Stimulated activated CD8-positive, alpha-beta memory T cell treated with anti-CD3 and anti-CD28 coated beads, Interleukin-15, amount 100 ng/mL, for 24 hours (primary cell): ENCODE data around the gene CERS6.

Experiments used
- DNase-seq: peaks from one replicate; pipeline ENCODE4 v3.0.0-alpha.2; 2020; ENCODE audit warnings: low read depth

The CERS6 gene

DNA sequence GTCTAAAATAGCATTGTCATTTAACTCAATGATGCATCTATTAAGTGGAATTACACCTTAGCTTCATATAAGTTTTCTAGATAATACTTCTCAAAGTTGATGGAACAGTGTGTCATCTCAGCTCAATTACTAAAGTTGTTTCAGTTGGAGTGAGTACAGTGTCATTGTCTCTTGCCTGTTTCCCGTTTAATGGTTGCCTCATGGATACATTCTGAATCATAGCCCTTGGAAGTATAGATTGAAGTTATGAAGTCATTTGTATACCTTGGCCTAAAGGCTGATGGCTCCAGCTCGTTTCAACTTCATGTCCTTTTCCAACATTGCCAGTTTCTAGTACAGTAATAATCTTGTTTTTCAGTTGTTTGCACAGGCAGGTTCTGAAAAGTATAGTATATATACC lies 215.9 kb downstream of the CERS6 start:
- no peak for DNase-seq

DNA sequence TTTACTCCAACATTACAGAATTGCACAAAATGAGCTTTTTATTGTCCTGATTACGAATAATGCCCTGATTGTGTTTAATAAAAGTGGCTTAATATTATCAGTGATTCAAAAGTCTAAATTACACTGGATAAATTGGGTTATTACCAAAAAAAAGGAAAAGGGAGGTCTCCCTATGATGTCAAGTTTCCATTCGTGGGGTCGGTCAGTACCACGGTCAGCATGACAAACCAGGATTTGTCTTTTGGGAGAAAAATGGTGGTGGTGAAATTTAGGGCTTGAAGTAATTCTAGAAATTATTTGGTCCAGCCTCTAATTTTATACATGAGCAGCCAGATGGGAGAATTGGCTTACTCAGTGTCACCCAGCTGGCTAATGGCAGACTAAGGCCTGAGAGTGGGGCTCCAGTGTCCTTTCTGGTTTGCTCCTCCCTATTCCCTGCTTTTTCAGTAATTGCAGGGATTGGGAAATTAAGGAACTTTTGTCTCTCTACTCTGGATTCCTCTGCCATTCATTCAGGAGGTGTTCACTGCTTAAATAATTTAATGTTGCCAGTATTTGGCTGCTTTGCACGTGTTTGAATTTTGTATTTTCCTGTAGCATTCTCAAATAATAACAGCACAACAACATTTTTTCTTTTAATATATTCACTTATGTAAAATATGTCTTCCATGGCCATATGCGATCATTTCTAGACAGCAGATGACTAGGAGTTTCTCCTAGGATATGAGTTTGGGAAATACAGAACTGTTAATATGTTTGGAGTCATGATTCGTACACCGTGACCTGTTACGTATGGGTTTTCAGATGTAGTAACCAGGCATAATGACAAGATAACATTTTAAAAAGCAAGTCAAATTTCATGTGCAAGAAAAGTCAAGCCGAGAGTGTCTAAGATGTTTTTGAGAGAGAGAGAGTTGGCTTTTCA lies 217.5 kb downstream of the CERS6 start:
- no peak for DNase-seq

GRCh38 chr2:168678153-168678853 lies 222.2 kb downstream of the CERS6 start:
- no peak for DNase-seq

GRCh38 chr2:168679081-168679480 lies 223.0 kb downstream of the CERS6 start:
- DNase-seq = no peak

GRCh38 chr2:168679741-168680310 lies 223.8 kb downstream of the CERS6 start:
- DNase-seq = no peak

GRCh38 chr2:168683996-168684395 lies 227.9 kb downstream of the CERS6 start:
- no peak for DNase-seq

DNA sequence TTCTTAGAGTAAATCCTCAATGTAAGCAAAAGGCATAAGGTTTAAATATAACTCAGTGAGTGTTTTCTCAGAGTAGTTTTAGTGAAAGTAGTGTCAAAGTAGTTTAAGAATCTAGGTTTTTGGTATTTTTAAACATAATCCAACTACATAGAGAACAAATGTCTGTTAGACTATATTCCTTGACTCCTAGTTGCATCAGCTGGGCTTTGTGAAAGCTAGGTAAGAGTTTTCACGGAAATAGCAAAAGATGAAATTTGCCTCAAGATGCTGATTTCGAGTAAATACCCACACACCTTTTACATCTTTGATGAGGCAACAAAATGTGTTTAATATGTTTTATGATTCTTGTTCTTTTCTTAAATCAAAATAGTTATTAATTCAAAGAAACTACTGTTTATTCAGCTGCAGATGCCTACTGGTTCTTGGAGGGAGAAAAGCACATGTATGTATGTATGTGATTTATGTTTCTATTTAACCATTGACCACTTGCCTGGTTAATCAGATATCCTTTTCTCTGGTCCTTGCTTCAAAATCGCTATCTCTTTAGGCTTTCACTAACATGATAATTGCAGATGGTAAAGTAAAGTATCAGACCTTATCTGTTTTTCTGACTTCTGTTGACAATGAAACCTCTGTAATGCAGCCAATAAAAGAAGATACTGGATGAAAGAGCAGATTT lies 229.0 kb downstream of the CERS6 start:
- DNase-seq = no peak

DNA sequence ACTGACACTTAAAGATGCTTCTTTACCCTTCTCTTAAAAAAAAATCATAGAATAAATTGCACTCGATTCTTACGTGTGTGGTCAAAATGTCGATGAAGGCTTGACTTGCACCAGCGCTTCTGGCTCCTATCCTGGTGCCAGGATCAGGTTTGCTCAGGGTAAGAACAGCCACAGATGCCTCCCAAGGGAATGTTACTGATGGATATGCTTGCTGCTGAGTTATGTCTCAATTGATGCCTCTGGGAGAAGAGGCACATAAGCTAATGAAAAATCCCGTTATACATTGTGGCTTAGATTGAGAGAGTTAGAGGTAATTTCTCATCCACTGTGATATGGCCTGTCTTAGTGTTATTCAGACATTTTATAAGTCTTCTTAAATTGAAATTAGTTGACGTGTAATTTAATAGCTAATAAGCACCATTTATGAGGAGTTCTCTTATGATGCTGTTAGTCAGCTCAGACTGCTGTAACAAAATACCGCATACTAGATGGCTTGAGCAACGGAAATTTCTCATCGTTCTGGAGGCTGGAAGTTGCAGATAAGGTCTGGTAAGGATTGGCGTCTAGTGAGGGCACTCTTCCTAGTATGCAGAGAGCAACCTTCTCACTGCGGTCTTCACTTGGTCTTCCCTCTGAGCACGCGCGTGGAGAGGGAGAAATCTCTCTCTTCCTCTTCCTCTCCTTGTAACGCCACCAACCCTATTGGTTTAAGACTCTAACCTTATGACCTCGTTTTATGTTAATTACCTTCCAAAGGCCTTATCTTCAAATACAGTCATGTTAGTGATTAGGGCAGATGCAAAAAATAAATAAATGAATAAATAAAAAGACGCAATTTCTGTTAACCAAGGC lies 229.8 kb downstream of the CERS6 start:
- no peak for DNase-seq

GRCh38 chr2:168686452-168687191 lies 230.6 kb downstream of the CERS6 start:
- DNase-seq = no peak

GRCh38 chr2:168687314-168687713 lies 231.2 kb downstream of the CERS6 start:
- DNase-seq = no peak

- no peak for DNase-seq
Observed at GRCh38 chr2:168690381-168690885, 234.4 kb downstream of the CERS6 start.

DNA sequence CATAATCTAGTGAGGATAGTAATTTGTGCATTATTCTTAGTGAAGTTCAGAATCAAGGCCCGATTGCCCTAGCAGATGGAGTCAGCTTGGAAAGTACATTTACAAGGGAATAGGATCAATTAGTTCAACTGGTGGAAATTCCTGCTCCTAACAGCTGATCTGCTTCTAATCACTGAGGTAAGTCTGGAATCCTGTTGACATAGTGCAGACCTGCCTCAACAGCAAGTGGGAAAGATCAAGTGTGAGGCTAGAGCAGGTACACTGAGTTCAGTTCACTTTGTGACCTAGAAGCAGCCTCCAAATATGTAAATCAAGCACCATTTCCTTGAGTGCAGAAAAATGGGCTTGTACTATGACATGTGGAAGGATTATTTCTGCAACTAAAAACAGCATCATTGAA lies 235.1 kb downstream of the CERS6 start:
- DNase-seq = no peak

DNA sequence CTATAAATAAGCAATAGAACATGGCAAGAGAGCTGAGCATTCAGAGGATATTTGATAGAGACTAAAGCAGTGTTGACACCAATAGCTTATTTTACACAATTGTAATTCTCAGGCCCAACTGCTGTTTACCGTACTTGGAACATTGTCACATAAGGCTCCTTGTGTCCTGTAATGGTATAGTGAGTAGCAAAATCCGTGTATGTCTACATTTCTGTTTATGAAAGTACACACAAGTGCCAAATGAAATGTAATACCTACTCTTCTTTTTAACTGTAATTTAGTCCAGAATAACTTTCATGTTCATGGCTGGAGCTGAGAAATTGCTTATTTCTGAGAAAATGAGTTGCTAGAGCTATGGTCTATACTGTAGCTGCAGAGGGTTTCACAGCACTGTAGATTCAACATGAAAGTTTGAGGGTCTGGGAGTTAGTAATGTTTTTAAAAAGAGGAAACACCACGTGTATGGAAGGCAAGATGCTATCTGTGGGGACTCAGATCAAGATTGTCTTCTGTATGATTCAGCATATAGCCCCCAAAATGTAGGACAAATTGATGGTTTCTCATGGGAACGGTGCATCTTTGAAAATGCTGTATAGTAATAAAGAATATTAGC lies 236.2 kb downstream of the CERS6 start:
- no peak for DNase-seq

- DNase-seq = no peak
Observed at GRCh38 chr2:168694173-168694572, 238.1 kb downstream of the CERS6 start.

GRCh38 chr2:168694866-168695265 lies 238.8 kb downstream of the CERS6 start:
- DNase-seq = no peak

- DNase-seq = no peak
Observed at GRCh38 chr2:168697668-168698121, 241.6 kb downstream of the CERS6 start.

DNA sequence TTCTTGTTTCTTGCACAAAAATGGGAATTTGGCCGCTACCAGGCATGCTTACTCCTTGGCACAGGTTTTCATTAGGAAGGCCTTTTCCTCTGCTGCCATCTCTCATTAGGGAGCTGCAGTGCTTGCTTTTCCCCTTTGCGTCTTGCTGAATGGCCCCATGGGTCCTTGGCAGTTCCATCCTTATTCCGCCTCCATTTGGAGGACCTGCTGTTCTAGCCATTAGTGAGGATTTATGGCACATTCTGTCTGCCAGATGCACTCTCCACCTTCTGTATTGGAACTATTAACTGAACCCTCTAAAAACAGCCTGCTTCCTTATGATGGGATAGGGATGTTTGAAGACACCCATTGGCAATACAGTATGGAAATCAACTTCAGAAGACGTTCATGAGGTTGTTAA lies 242.9 kb downstream of the CERS6 start:
- DNase-seq = no peak

DNA sequence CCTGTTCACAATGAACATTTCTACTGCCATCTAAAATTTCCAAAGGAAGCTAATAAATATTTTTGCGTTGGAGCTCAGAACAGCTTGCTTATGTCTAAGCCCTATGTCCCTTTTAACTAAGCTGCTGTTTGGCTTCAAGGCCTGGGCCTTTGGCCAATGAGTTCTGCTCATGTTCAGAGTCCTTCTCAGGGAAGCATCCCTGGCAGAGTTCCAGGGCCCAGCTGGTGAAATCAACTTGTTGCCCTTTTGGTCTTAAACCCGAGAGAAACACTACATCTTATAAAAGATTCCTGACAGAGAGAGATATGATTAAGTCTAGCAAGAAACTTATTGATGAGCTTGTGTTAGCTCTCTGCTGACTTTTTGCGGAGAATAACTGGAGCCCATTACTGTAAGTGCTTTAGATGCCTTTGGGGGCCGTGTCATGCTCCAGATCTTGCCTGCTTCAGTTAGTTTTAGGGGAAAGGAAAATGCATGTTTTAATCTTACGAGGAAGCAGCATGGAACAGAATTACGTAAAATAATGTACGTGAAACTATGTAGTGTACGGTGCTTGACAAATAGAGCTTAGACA lies 243.9 kb downstream of the CERS6 start:
- DNase-seq = no peak

DNA sequence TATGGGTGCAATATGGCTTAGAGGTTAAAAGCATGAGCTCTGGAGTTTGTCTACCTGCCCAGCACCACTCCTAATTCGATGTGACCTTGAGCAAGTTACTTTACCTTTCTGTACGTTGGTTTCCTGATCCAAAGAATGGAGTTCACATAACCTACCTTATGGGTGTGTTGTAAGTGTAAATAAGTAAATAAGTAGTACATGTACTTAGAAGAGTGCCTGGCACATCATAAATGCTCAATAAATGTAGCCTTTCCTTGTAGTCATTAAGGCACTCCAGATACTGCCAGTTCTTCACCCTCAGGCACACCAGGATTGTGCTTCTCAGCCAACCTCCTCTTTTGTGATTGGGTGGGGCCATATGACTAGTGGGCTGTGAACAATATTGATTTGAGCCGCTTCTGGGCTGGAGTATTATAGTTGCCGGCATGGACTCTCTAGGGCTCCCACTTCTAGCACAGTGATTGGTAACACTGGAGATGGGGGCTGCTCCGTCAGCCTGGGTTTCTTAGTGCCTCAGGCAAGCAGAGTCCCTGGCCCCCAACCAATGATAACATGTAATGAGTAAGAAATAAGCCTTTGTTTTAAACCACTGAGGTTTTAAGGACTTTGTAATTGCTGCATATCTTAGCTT lies 244.7 kb downstream of the CERS6 start:
- DNase-seq = no peak
